Loucy (cell line): ENCODE data around the gene PSMG4.

Experiments
- EZH2phosphoT487 ChIP-seq: fragments of 200-600 bp; IDR thresholded peaks from 2 replicates; pipeline ENCODE4 v1.6.1; 2018; ENCODE audit warnings: antibody characterized with exemption, mild to moderate bottlenecking, moderate library complexity, borderline replicate concordance
- TF ChIP-seq, protein P1 (sequence below): fragments of 200-600 bp; sonication (generic); conservative IDR thresholded peaks from 2 replicates; pipeline ENCODE4 v1.5.1; 2014; ENCODE audit warnings: mild to moderate bottlenecking, antibody characterized with exemption, low read length

DNA sequence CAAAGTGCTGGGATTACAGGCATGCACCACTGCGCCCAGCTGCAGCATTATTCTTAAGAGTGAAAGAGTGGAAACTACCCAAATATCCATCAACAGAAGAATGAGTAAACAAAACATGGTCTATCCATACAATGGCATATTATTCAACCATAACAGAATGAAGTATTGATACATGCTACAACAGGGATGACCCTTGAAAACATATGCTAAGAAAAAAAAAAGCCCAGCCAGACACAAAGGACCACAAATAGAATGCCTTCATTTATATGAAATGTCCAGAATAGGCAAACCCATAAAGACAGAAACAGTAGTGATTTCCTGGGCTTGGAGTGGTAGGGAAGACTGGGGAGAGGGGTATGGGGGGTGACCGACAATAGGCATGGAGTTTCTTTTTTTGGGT, 38.4 kb upstream of the PSMG4 start:
- TF ChIP-seq, protein P1, sequence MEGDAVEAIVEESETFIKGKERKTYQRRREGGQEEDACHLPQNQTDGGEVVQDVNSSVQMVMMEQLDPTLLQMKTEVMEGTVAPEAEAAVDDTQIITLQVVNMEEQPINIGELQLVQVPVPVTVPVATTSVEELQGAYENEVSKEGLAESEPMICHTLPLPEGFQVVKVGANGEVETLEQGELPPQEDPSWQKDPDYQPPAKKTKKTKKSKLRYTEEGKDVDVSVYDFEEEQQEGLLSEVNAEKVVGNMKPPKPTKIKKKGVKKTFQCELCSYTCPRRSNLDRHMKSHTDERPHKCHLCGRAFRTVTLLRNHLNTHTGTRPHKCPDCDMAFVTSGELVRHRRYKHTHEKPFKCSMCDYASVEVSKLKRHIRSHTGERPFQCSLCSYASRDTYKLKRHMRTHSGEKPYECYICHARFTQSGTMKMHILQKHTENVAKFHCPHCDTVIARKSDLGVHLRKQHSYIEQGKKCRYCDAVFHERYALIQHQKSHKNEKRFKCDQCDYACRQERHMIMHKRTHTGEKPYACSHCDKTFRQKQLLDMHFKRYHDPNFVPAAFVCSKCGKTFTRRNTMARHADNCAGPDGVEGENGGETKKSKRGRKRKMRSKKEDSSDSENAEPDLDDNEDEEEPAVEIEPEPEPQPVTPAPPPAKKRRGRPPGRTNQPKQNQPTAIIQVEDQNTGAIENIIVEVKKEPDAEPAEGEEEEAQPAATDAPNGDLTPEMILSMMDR, result no peak
- TF ChIP-seq EZH2phosphoT487, result no peak
